ENCODE data around the gene AKR1C2. TPM values are rescaled to one million over a fixed set of nuclear protein-coding genes. Genes with fewer than 3 reads are reported as not detected.
A peak's percentile ranks its signal among the peaks of the same experiment; 100 is the strongest.
"Not testable (repeated sequence)": the region's sequence is repeated elsewhere in the genome, so short reads cannot be mapped to it uniquely, and the experiment has no call there.

The AKR1C2 gene
- 1,010 TPM for total RNA-seq

DNA sequence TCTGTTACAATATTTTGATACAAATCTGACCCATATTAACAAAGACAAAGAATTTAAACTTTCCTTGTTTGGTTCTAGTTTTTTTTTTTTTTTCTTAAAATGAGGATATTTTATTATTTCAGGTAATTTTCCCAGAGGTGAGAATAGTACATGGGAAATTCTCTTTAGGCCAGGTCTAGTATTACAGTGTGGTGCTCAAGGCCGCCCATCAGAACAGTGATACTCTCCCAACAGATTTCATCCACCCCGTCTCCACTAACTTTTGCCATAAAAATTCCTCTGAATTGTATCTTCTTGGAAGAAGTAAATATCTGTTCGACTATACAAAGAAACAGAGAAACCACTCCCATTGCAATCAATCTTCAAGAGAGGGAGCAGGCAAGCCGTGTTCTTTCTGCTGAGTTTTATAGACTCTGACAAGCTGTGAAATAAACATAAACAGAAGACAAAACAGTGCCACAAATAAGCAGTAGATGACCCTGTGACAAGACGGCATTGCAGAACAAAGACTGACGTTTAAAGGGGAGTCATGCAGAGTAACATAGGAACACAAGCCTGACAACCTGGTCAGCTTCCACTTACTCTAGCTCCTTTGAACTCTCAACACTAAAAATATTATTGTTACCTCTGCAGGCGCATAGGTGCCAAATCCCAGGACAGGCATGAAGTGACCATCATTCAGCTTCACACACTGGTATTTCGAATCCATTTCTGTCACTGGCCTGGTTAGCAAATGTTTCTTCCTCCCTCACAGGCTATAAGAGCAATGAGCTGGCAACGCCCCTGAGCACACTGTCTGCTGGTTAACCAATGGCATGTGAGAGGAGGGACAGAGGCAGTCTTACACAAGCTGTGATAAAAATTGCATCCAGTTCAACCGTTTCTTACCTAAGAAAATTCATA, at the start of gene AKR1C2:
Gene AKR1C2, minus strand, starts transcription at position 731 of the 903 bp plus-strand sequence. Its CDS starts 22 bp downstream, at position 709.
- ATAC-seq: peak; percentile 81
- peak; percentile 78 for DNase-seq (ENCODE audit: low spot score)

DNA sequence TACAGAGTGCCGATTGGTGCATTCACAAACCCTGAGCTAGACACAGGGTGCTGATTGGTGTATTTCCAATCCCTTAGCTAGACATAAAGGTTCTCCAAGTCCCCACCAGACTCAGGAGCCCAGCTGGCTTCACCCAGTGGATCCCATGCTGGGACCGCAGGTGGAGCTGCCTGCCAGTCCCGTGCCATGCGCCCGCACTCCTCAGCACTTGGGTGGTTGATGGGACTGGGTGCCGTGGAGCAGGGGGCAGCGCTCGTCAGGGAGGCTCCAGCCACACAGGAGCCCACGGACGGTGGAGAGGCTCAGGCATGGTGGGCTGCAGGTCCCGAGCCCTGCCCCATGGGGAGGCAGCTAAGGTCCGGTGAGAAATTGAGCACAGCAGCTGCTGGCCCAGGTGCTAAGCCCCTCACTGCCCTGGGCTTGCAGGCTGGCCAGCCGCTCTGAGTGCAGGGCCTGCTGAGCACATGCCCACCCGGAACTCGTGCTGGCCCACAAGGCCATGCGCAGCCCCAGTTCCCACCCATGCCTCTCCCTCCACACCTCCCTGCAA, 49.4 kb upstream of the AKR1C2 start:
- not testable (repeated sequence) for DNase-seq (ENCODE audit: low spot score); ATAC-seq

DNA sequence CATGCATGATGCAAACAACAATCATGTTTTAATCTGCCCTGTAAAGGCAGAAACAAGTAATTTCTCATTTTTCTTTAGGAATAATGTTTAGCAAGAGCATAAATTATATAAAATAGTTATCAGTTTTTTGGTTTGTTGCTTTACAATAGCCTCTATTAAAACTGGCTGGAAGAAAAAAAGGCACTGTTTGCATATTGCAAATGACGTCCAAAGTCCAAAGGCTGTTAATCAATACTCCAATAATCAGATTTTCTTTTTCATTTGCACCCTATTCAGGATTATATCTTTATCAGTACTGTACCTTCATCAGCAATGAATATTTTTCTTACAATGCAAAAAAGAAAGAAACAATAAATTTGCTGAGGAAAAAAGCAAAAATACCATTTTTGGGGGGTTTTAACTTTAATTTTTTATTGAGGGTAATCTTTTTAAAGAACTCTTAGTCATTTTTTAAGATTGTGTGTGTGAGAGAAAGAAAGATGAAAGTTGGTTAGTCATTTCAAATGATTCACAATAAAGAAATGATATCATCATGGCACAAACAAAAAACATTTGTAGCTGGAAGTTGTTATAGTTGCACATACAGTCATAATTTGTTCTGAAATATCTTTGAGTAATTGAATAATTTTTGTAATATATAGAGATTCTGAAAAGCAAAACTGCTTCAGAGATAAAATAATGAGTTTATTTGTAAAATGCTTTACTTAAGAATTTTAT, 44.4 kb upstream of the AKR1C2 start:
- DNase-seq (ENCODE audit: low spot score) (no peak), ATAC-seq (no peak)

DNA sequence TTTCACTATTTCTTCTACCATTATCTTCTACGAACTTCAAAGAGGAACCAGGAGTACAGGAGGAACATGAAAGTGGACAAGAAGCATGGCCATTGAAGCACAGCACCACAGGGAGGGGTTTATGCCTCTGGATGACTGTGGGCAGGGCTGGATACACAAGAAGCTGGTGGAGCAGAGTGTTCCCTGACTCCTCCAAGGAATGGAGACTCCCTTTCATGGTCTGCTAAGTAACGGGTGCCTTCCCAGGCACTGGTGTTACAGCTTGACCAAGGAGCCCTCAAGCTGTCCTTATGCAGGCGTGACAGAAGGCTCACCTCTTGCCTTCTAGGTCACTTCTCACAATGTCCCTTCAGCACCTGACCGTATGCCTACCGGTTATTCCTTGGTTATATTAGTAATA, 43.4 kb upstream of the AKR1C2 start:
- not testable (repeated sequence) for ATAC-seq; DNase-seq (ENCODE audit: low spot score)

DNA sequence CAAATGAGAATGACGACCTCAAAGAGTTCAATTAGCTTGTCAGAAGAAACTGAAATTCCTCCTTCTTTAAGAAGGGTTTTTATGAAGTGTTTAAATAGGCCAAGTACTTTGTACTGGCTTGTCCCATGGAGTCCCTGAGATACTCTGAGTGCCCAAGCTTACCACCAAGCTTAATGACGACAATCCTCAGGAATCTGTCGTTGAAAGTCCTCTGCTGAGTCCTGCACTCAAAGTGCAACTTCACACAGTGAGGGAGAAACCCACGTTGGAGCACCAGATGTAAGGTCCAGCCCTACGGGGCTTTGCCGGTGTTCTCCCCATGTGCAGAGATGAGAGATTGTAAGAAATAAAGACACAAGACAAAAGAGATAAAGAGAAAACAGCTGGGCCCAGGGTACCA, 42.8 kb upstream of the AKR1C2 start:
- ATAC-seq: no peak
- DNase-seq (ENCODE audit: low spot score): no peak

DNA sequence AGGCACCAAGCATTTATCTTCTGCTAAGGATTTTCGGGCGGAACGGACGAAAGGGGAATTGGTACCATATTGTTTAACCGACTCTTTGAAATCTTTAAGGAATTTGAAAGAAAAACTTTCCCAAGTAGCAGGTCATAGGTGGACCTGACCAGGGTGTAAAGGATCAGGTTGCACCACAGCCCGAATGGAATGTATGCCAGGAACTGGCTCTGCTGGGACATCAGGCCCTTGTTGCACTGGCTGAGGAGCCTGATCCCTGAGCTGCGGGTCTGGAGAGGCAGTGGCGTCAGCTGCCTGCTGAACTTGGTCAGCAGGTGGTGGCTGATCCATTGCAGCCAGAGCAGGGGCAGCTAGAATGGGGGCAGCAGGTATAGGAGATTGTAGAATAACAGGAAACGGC, 41.4 kb upstream of the AKR1C2 start:
- peak; percentile 71 for ATAC-seq
- peak; percentile 84 for DNase-seq (ENCODE audit: low spot score)

DNA sequence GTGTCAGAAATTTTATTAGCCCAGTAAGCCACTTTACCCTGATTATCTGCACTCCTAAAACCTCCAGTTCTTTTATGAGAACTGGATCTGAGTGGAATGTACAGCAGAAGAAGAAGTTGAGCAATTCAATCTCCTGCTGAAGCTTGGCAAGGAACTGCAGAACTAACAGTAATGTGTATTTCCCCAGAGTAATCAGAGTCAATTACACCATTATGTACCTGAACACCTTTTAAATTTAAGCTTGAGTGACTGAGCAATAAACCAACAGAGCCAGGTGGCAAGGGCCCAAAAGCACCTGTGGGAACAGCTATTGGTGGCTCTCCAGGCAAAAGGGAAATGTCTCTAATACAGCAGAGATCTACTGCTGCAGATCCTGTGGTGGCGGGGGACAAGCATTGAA, 40.1 kb upstream of the AKR1C2 start:
- peak; percentile 72 for ATAC-seq
- peak; percentile 94 for DNase-seq (ENCODE audit: low spot score)

DNA sequence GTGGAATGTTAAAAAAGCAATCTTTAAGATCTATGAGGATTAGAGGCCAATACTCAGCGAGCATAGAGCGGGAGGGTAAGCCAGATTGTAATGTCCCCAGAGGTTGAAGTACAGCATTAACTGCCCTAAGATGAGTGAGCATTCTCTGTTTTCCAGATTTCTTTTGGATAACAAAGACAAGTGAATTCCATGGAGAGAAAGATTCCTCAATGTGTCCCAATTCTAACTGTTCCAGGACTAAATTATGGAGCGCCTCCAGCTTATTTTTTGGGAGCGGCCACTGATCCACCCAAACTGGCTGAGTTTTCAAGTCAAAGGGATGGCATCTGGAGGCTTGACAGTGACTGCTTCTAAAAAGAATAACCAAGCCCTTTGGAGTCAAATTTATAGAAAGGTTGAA, 39.3 kb upstream of the AKR1C2 start:
- DNase-seq (ENCODE audit: low spot score) (no peak), ATAC-seq (no peak)

DNA sequence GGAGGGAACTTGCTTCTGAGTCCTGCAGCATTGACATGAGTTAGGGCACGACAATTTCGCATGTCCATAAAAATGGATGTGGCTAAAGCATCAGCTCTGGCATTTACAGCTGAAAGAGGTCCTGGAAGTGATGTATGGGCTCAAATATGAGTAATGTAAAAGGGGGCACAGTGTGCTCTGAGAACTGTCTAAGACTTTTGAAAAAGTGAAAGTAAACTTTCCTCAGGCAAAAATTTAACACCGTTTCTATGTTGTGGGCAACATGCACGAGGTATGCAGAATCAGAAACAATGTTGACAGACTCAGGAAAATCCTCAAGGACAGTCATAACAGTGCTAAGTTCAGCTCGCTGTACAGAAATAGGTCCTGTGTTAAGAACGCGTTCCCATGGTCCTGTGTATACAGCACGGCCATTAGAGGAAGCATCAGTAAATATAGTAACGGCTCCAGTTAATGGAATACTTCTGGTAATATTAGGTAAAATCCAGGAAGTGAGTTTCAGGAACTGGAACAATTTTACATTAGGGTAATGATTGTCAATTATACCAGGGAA, 37.9 kb upstream of the AKR1C2 start:
- DNase-seq (ENCODE audit: low spot score) (no peak), ATAC-seq (peak; percentile 10)

DNA sequence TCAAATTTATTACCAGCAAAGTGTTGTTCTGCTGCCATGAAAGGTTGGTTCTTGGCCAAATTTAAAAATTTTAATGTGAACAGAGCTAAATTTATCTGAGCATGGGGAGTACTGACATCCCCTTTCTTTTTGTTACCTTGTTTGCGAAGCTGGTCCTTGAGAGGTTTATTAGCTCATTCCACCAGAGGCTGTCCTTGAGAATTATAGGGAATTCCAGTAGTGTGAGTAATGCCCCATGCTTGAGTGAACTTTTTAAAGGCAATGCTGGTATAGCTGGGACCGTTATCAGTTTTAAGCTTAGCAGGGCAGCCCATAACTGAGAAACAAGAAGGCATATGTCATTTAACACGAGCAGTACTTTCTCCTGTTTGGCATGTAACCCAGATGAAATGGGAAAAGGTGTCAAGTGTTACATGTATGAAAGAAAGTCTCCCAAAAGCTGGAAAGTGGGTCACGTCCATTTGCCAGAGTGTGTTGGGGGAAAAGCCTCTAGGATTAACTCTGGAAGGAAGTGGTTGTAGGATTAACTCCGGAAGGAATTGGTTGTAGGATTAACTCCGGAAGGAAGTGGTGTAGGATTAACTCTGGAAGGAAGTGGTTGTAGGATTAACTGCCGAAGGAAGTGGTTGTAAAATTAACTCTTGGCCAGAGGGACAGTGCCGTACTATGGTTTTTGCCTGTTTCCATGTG, 37.3 kb upstream of the AKR1C2 start:
- DNase-seq (ENCODE audit: low spot score): no peak
- no peak for ATAC-seq

DNA sequence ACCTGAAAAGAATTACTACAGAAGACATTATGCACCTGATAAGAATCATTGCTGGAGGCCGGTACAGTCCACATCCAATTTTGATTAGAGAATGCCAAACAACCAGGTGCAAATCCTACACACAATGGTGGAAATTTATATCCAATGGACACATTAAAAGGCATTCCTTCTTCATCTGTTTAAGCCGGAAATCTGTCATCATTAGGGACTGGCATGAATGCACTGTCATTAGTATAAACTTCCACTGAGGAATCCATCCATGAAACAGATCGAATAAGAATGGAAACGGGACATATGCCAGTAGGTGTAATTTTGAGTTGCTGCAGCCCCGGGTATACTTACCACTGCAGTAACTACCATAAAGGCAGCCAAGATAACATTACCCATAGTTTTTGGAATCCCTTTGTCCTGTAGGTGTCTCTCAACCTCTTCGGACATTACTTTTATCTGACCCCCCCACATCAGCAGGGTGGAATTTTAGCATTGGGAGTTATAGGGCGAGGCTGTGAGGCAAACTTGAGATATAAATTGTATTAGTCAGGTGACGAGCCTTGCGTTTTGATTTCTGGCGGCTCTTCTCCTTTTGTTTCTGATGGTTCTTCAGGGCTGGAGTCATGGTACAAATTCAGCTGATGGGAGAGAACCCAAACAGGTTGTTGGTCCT, 36.5 kb upstream of the AKR1C2 start:
- DNase-seq (ENCODE audit: low spot score) (no peak), ATAC-seq (peak; percentile 56)

DNA sequence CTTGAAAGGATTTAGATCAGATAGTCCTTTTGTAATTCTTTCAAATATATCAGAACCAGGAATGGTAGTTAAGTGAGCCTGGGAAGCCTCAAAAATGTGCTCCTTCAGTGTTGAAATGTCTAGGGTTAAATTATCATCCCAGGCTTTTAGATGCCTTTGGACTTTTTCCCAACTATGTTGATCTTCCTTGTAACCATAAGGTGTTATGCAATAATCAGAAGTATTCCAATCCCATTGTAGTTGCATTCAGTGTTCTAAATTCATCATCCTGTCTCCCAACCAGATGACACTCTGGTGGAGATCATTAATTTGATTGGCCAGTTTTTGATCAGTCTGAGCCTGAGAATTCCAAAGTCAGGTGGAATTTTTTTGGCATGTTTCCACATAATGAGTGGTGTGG, 35.1 kb upstream of the AKR1C2 start:
- no peak for ATAC-seq
- DNase-seq (ENCODE audit: low spot score): no peak

DNA sequence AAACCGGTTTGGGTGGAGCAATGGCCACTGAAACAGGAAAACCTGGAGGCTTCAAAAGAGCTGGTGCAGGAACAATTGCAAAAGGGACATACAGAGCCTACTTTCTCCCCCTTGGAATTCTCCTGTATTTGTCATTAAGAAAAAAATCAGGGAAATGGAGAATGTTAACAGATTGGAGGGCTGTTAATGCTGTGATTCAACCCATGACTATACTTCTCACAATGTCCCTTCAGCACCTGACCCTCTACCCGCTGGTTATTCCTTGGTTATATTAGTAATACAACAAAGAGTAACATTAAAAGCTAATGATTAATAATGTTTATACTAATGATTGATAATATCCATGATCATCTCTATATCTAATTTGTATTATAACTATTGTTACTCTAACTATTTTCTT, 34.4 kb upstream of the AKR1C2 start:
- ATAC-seq (no peak), DNase-seq (ENCODE audit: low spot score) (no peak)

DNA sequence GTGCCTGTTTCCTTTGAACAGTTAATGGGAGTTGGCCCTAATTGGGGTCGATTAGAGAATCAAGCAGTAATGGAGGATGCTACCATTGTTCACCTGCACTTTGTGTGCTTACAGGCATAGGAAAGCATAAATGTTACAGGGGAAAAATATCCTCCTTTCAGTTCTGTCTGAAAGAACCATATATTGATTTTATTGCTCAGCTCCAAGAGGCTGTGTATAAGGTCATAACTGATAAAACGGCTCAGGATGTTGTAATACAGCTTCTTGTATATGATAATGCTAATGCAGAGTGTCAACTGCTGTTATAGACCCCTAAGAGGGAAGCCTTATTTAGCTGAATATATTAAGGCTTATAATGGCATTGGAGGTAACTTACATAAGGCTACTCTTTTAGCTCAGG, 32.9 kb upstream of the AKR1C2 start:
- no peak for DNase-seq (ENCODE audit: low spot score)
- ATAC-seq: no peak

DNA sequence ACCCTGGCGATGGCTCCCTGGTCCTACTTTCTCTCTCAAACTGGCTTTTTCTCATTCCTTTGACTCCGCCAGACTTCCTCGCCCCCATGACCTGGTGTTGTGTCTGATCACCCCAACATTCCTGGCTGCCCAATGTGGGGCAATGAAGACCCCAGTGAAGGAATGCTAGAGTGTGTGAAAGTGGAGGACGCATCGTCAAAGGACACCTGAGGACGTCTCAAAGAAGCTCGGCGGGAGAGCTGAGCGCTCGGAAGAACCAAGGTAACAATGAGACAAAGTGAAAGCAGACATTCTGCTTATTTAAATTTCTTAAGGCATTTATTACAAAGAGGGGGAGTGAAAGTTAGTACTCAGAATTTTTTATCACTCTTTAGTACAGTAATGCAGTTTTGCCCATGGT, 31.7 kb upstream of the AKR1C2 start:
- DNase-seq (ENCODE audit: low spot score) (no peak), ATAC-seq (no peak)

DNA sequence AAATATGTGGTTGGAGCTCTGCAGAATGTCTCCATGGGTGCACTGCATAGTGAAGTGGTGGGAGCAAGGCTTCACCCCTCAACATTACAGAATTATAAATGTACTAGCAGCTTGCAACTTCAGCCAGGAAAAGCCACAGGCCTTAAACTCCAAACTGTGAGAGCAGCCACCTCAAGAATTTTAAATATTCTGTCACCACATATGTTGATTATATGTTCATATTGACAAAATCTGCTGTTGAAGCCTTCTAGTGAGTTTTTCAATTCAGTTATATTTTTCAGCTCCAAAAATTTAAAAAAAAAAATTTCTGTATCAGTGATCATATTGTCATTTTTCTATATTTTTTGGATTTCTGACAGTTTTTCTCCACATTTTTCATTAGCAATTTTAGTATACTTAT, 30.9 kb upstream of the AKR1C2 start:
- no peak for DNase-seq (ENCODE audit: low spot score)
- ATAC-seq: no peak

DNA sequence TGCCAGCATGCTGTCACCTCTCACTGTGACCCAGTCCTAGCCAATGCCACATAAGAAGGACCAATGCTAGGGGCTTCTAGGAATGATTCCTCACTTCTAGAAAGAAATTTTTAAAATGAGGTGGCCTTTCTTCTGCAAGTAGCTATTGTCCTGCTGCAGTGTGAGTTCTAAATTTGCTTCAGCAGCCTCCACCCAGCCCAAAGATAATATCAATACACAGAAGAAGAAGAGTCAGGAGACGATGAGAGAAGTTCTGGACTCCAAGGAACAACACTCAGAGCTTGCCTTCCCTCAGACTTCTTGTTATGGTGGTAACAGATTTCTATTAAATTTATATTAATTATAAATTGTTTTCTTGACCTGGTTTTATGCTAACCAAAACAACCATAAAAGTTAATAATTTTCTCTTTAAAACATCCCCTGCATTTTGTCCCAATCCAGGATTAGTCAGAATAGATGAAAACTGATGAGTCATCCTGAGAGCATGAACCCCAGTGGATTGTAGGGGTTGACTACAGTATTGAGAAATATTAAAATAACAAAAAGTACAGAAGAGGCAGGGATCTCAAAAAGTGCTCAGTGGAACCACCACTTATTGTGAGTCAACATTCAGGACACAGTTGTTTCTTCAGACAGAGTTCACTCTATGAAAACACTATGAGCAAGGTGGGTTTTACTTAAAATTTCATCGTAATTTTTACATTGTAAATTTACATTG, 29.6 kb upstream of the AKR1C2 start:
- ATAC-seq: no peak
- no peak for DNase-seq (ENCODE audit: low spot score)

DNA sequence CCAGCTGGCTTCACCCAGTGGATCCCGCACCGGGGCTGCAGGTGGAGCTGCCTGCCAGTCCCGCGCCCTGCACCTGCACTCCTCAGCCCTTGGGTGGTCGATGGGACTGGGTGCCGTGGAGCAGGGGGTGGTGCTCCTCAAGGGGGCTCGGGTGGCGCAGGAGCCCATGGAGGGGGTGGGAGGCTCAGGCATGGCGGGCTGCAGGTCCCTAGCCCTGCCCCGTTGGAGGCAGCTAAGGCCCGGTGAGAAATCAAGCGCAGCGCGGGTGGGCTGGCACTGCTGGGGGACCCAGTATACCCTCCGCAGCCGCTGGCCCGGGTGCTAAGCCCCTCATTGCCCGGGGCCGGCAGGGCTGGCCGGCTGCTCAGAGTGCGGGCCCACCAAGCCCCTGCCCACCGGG, 28.8 kb upstream of the AKR1C2 start:
- not testable (repeated sequence) for ATAC-seq; DNase-seq (ENCODE audit: low spot score)

DNA sequence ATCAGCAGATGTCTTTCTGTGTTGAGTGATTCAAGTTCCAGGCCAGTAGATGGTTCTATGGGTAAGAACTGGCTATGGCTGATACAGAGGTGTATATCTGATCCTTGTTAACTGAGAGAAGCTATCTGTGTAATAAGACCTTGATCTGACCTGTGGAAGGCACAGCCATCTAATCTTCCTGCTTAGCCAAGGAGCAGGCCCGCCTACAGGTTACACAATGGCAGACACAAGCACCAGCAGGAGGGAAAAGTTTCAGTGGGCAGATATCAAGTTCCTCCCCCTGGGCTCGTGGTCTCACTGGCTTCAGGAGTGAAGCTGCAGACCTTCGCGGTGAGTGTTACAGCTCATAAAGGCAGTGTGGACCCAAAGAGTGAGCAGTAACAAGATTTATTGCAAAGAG, 27.9 kb upstream of the AKR1C2 start:
- ATAC-seq; DNase-seq (ENCODE audit: low spot score): not testable (repeated sequence)

DNA sequence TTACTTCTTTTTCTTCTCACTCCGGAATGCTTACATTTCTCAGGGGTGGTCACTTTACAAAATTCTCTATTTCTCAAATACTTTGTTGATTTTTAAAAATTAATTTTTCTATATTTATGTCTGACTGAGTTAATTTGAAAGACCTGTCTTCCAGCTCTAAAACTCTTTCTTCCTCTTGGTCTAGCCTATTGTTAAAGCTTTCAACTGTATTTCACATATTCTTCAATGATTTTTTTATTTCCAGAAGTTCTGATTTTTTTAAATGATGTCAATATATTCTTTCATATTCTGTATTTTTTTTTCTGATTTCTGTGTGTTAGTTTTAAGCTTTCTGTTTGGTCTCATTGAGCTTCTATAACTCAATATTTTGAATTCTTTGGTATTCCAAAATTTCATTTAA, 27.3 kb upstream of the AKR1C2 start:
- ATAC-seq (no peak), DNase-seq (ENCODE audit: low spot score) (no peak)

Data from left lobe of liver (tissue), 2 donors.